HG03159 (cell line): ENCODE measurements around the gene CACNG3.
"Not testable (repeated sequence)": the region's sequence is repeated elsewhere in the genome, so short reads cannot be mapped to it uniquely, and the experiment has no call there.

ENCODE experiments used
- ATAC-seq: cut with Tn5 transposase; IDR thresholded peaks from one replicate; pipeline ENCODE4 v1.9.1; 2021; ENCODE audit warnings: mild to moderate bottlenecking, moderate library complexity; ENCODE audit not compliant: unreplicated experiment

Gene CACNG3

DNA sequence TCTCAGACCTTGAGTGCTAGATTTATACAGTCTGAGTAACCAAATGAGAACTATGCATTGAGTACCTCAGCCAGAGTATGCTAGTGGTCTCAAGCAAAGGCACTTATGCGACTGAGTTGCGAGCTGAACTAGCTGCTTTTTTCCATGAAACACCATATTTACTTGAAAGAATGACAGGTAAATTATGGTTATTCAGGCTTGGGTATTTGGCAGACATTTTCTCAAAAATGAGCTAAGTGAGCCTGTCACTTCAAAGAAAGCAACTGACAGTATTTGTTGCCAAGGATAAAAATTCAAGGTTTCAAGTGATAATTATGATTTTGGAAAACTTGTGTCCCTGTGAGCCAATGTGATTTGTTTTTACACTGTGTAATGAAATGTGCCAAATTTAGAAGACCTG lies 19.3 kb downstream of the CACNG3 start:
- no peak for ATAC-seq

DNA sequence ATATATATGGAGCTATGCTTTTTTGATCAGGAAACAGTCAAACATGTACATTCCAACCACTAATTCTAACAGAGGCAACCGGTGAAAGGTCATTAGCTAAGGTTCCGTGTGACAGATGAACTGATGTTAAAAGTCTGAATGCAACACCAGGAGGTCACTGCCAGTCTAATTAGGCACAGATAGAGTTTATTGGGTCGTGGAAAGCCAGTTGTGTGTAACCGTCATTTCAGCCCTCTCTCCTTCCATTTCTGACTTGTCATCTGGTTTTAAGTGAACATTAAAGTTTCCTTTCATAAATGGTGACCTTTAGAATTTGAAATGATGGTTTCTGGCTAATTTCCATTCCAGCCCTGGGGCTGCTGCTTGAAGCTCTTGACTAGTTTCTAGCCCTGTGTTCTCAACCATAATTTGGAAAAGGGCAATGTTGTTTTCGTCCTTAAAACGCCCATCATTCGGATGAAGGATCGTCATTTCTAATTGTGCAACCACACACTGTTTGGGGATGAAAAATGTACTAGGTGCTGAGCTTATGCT lies 23.9 kb downstream of the CACNG3 start:
- ATAC-seq = no peak

DNA sequence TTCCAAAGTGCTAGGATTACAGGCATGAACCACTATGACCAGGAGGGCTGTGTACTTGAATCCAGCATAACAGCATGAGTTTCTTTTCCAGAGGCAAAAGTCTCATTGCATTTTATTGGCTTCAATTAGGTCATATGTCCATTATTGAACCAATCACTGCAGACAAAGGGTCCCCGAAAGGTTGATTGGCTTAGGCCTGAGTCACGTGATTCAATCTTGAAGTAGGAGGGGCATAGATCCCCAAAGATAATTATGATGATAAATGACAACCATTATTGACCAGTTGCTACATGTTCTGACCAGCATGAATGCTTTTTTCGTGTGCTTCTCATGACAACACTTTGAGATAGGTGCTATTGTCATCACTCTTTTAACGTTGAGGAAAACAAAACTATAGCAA lies 25.3 kb downstream of the CACNG3 start:
- ATAC-seq = no peak

DNA sequence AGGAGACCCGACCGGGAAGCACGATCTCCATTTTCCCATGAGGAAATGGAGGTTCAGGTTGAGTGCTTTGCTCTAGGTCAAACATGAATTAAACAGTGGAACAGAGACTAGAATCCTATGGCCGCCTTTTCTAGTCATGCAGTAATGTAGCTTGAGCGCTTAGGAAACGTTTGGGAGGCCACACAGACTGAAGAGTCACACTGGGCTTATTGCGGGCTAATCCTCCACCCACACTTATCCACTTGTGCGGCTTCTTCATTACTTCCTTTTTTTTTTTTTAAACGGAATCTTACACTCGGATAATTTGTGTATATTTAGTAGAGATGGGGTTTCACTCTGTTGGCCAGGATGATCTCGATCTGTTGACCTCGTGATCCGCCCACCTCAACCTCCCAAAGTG lies 26.0 kb downstream of the CACNG3 start:
- ATAC-seq = no peak

DNA sequence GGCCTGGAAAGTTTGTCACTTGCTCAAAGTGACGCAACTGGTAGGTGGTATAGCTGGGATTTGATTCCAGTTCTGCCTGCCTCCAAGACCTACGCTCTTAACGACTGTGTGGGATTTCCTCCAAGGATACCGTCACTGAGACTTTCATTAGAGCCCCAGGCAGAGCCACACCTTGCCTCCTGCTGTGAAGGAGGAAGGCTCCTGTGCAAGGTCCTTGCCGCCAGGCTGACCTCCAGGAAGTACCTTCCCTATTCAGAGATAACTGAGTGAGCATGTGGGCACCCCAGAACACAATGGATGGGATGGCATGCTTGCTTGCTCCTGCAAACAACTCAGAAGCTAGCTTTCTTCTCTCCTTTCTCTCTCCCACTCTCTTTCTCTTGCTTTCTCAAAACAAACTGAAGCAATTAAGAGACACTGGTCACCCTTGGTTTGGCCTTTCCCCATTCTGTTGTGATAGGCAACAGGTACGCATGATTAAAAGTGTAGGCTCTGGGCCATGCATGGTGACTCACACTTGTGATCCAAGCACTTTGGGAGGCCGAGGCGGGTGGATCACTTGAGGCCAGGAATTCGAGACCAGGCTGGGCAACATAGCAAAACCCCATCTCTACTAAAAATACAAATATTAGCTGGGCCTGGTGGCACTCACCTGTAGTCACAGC lies 30.7 kb downstream of the CACNG3 start:
- no peak for ATAC-seq

DNA sequence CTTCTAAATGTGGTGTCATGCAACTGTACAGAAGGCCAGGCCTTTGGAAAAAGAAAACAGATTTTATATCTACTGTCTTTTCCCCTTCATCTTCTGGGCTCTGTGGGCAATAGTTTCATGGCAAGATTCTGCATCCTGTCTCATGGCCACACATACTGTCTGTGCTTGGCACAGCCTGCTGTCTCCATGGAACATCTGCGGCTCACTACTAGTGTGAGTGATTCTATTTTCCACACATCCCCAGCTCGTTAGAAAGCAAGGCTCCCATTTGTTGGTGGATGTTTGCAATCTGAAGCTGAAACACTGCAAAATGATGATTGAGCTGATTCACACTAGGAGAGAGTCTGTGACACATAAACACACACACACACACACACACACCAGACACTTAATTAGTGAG lies 32.4 kb downstream of the CACNG3 start:
- ATAC-seq = no peak

DNA sequence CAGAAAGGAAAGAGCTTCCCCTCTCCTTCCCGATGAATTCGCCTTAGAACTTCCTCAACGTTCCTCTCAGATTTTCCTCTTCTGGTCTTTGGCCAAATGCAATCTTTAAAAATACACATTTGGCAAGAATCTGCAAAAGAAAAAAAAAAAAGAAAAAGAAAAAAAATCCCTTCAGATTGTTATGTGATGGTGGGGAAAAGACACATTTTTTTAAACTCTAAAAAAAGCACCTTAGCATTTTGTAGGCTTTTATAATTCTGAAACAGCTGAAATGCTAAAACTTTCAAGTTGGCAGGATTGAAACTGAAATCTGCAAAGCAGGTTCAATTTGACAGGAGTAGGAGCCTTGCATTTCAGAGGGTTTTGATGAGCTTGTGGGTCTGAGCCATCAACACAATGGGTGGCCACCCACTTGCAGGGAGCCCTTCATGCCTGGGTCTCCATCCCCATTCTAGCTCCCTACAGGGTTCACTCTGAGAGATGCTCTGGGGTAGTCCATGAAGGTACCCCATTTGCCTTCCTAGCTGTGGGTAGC lies 33.1 kb downstream of the CACNG3 start:
- ATAC-seq = no peak

DNA sequence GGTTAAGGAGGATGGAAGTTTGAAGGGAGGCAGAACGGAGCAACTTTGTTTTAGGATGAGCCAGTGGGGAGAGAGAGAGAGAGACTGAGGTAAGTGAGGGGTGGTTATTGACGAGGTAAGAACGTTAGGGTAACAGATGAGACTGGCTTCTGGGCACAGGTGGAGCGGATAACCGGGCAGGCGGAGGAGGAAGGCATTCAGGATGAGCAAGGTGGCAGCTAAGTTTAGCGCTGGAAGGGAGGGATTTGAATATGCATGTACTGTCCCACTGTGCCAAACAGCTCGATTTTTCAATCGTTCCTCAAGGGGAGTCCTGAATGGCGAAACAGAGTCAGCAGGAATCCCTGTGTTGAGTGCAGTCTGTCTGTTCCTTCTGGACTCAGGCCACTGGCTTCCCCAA lies 35.8 kb downstream of the CACNG3 start:
- no peak for ATAC-seq

DNA sequence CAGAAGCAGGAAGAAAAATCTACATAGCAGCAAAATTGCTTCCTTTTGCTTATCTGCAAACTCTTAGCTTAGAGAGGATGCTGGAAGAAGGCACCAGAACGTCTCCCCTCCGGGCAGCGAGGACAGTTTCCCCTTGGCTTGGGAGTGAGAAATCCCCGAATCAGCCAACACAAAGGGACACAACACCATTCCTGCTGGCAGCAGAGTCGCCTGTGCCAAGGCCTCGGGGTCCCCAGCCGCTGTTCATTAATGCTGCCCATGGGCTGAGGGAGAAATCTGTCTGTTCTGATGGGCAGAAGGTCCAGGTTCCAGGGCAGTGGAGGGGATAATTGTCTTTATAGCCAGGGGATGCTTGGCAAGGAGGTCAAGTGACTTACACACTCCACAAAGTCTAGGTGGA lies 38.0 kb downstream of the CACNG3 start:
- no peak for ATAC-seq

DNA sequence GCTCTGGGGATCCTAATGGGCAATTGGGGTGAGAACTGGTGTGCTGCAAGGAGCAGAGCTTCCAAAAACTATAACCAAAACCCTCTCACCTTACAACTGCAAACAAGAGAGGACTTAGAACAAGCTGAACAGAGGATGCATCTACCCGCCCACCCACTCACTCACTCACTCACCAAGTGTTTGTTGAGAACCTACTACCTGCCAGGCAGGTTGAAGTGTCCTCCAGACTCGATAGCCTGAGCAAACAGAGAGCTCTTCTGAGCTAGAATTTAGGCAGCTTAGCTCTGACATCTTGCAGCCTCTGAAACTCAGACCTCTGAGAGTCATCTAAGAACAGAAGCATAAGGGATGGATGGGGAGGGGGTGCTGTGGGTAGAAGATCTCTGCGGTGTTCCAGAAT lies 41.2 kb downstream of the CACNG3 start:
- ATAC-seq = no peak

DNA sequence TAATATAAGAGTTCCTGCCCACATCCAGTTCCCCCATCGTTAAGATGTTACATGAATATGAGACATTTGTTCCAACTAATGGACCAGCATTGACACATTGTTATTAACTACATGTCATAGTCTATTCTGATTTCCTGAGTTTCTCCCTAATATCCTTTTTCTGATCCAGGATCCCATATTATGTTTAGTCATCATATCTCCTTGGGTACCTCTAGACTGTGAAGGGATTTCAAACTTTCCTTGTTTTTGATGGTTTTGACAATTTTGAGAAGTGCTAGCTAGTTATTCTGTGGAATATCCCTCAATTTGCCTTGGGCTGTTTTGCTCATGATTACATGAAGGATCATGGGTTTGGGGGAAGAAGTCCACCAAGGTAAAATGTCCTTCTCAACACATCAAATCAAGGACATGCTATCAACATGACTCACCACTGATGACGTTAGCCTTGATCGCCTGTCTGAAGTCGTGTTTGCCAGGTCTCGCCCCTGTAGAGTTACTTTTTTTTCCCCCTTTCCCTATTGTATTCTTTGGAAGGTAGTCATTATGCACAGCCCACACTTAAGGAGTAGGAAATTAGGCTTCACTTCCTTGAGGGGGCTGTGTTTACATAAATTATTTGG lies 42.5 kb downstream of the CACNG3 start:
- ATAC-seq = no peak

DNA sequence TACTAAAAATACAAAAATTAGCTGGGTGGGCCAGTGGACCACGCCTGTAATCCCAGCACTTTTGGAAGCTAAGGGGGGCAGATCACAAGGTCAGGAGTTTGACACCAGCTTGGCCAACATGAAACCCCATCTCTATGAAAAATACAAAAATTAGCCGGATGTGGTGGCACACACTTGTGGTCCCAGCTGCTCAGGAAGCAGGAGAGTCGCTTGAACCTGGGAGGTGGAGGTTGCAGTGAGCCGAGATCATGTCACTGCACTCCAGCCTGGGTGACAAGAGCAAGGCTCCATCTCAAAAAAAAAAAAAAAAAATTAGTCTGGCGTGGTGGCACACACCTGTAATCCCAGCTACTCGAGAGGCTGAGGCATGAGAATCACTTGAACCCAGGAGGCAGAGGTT lies 44.6 kb downstream of the CACNG3 start:
- not testable (repeated sequence) for ATAC-seq

DNA sequence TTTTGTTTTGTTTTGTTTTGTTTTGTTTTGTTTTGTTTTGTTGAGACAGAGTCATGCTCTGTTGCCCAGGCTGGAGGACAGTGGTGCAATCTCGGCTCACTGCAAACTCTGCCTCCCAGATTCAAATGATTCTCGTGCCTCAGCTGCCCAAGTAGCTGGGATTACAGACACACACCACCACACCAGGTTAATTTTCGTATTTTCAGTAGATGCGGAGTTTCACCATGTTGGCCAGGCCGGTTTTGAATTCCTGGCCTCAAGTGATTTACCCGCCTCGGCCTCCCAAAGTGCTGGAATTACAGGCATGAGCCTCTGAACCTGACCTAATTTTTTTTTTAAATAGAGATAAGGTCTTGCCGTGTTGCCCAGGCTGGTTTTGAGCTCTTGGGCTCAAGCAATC lies 46.5 kb downstream of the CACNG3 start:
- no peak for ATAC-seq

DNA sequence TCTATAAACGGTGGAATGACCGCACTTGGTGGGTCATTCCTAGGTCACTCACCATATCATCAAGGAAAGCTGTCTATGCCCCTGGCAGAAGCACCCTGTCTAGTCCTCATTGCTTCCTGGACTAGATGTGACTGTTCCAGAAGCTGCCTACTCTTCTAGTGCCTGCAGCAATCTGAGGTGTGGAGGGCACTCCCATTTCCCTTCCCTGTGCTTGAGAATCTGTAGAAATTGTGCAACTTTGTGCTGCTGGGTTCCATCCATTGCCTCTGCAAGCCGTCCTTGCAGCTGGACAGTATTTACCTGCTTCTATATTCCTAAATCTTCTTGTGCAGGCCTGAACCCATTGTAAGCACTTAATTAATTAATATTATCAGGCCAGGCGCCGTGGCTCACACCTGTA lies 52.1 kb downstream of the CACNG3 start:
- no peak for ATAC-seq

DNA sequence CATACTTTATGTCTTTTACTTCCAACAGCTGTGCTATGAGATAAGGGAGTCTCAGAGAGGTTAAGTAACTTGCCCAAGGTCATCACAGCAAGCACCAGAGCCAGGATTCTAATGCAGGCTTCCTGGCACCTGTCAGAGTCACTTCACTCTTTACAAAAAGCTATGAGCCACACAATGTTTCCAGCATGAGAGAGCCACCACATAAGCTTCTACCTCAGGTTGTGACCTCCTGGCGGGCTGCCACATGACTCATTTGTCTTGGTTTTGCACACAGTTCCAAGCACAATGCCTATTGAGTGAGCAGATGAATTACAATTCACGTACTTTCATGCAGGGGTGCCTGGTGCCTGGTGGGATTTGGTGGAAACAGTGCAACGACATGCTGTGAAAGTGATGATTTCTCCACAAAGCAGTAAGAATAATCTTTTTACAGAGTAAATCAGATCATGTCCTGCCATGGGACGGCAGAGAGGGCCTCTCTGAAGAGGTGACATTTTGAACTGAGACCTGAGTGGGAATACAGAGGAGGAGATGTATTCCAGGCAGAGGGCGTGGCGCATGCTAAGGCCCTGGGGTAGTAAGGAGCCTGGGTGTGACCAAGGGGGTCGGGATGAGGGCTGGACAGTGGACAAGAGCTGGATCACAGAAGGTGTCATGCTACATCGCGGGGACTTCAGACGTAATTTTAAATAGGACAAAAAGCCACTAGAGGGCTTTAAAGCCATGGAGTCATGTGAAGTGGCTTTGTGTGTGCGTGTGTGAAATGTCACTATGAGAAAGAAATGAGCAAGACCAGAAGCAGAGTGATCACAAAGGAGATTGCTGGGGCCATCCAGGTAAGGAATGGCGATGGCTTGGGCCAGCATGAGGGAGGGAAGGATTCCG lies 53.4 kb downstream of the CACNG3 start:
- no peak for ATAC-seq

DNA sequence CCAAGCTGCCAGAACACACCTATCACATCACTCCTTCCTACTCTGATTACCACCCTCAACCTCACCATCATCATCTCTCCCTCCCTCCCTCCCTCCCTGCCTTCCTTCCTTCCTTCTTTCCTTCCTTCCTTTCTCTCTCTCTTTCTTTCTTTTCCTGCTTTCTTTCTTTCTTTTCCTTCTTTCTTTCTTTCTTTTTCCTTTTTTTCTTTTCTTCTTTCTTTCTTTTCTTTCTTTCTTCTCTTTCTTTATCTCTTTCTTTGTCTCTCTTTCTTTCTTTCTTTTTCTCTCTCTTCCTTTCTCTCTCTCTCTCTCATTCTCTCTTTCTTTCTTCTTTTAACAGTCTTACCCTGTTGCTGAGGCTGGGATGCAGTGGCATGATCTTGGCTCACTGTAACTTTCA lies 59.2 kb downstream of the CACNG3 start:
- ATAC-seq = no peak

DNA sequence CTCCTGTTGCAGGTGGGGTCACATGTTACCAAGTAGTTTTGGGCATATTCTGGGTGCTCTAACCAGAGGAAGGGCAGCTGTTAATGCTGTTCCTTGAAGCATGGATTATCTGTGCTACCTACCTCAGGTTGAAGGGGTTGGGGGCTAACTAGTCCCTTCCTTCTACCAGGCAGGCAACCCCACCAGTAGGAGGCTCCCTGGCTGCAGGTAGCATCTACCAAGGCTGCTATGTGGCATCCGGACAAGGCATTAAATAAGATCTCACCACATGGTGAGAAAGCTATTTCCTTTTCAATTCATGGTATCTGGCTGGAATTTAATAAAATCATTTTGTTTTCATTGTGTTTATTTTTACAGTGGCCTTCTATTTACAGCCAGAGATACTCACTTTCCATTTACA lies 62.5 kb downstream of the CACNG3 start:
- no peak for ATAC-seq

DNA sequence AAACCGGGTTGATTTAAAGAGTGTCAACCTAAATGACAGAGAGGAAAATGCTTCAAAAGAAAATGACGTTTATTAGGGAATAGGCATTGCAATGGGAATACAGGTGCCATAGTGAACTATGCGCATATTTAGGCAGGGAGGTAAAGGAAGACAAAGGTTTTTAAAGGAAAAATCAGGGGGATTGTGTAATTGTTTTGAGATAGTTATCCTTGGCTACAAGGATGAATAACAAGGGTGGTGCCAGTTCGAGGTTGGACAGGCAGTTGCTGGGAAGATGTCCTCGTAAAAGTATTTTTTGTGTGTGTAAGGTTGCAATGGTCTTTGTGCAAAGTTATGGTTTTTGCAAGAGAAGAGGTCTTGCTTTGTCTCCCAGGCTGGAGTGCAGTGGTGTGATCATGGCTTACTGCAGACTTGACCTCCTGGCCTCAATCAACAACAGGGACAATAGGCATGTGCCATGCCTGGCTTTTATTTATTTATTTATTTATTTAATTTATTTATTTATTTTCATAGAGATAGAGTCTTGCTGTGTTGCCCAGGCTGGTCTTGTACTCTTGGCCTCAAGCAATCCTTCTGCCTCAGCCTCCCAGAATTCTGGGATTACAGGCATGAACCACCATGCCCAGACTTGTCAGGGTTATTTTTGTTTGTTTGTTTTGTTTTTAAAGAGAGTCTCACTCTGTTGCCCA lies 63.1 kb downstream of the CACNG3 start:
- ATAC-seq = no peak

DNA sequence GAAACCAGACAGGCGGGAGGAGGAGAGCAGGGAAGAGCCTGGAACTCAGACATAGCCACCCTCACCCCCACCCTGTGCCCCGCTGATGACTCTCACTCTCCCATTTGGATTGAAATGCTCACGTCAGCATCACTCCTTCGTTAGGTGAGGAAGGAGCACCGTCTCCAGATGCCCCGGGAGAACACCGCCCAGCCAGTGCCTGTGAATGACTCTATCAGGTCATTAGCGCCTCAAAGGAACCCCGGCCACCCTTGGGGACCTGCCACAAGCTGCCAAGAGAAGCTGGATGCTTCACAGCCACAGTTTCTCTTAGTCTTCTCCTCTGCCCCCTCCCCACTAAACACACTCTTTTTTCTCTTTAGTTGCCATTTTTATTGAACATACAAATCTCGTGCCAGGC lies 66.0 kb downstream of the CACNG3 start:
- no peak for ATAC-seq

DNA sequence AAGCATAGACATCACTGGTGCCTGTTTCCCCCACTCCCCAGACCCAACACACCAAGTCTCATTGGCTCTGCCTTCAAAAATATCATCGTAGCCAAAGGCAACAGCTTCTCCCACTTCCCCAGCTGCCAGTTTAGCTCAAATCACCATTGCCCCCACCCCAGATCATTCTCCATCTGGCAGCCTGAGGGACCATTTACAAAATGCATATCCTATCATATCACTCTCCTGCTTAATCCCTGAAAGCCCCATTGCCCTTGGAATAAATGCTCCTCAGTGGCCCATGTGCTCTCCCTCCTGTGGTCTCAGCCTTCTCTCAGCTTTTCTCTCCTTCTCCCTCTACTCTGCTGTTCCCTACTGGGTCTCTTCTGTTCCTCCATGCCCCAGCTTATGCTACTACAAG lies 68.3 kb downstream of the CACNG3 start:
- ATAC-seq = no peak

DNA sequence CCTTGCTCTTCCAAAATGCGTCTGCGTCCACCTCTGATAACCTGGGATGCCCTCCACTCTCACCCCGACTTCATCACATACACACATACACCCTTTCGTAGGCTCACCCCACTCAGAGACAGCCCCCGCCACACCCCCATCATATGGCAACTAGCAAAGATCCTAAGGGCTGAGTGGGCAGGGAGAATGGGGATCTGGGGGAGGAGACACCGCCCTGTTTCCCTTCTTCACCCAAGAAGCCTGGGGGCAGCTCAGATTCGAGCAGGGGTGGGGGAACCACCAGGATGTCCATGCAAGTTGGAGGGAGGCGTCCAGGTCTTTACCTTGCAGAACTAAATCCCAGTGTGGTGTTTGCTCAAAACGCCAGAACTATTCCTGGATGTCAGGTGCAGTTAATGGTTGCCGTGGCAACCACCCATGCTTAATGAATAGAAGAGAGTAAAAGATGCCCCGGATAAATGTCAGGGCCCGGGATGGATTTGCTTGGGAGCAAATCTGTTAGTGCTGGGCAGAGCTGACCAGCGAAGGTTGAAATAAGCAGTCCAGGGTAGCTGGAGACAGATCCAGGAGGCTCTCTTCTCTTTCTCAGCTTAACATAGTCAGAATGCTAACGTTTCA lies 72.8 kb downstream of the CACNG3 start:
- no peak for ATAC-seq
